Measurements from ENCODE around the gene KCNMA1. TPM values are rescaled to one million over a fixed set of nuclear protein-coding genes. Genes with fewer than 3 reads are reported as not detected.

KCNMA1 gene
- total RNA-seq, 1 experiment from 2014 or later = 0.70 TPM

DNA sequence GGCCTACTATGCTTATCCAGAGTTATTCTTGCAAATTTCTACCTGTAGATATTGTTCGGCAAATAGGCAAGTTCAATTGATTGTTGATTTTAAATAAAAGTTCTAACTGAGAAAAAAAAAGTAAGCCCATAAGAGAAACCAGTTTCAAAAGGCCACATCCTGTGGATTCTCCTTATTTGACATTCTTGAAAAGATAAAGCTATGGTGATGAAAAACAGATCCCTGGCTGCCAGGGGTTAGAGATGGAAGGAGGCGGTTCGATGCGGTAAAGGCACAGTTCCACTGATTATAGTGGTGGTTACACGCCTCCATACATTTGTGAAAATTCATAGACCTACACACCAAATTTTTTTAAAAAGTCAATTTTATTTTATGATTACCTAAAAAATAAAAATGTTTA, 347.8 kb downstream of the KCNMA1 start:
- Histone ChIP-seq H3K36me3 (ENCODE audit: low read depth) (no peaks in the 10 kb centered on the region), H3K4me1 (replicated peaks; ENCODE audit: insufficient read depth) (peaks cover 28% of the 10 kb centered on the region), H3K27ac (peak overlapping the region; percentile 57), H3K4me3 (no peak overlapping the region), H3K27me3 (ENCODE audit: insufficient read depth, low read depth) (no peaks in the 10 kb centered on the region), H3K9me3 (ENCODE audit: insufficient read depth, low read depth) (no peaks in the 10 kb centered on the region), H3K4me2 (no peak overlapping the region), H4K20me1 (ENCODE audit: insufficient read depth) (no peaks in the 10 kb centered on the region), H3K9me2 (ENCODE audit: insufficient read depth) (no peaks in the 10 kb centered on the region), H2AFZ (no peak overlapping the region), H3K79me2 (ENCODE audit: low read depth) (no peaks in the 10 kb centered on the region), H3F3A (ENCODE audit: insufficient read depth, low read depth) (peaks cover 7% of the 10 kb centered on the region; the same call in 1 of the 2 replicates)
- CTCF ChIA-PET = no interaction called here
- POLR2A ChIA-PET (ENCODE audit: unreplicated experiment) = no interaction called here
- no peak for TF ChIP-seq EZH2 (IDR thresholded peaks at IDR 0.05; ENCODE audit: low read depth)
- TF ChIP-seq, protein P1, sequence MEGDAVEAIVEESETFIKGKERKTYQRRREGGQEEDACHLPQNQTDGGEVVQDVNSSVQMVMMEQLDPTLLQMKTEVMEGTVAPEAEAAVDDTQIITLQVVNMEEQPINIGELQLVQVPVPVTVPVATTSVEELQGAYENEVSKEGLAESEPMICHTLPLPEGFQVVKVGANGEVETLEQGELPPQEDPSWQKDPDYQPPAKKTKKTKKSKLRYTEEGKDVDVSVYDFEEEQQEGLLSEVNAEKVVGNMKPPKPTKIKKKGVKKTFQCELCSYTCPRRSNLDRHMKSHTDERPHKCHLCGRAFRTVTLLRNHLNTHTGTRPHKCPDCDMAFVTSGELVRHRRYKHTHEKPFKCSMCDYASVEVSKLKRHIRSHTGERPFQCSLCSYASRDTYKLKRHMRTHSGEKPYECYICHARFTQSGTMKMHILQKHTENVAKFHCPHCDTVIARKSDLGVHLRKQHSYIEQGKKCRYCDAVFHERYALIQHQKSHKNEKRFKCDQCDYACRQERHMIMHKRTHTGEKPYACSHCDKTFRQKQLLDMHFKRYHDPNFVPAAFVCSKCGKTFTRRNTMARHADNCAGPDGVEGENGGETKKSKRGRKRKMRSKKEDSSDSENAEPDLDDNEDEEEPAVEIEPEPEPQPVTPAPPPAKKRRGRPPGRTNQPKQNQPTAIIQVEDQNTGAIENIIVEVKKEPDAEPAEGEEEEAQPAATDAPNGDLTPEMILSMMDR (conservative IDR thresholded peaks at IDR 0.05) = no peak
- no TSS peak for BruUV-seq (replicated peaks)
- intact Hi-C loops (cut with micrococcal nuclease; ENCODE audit: unreplicated experiment) = no loop called here
- no peak for DNase-seq

DNA sequence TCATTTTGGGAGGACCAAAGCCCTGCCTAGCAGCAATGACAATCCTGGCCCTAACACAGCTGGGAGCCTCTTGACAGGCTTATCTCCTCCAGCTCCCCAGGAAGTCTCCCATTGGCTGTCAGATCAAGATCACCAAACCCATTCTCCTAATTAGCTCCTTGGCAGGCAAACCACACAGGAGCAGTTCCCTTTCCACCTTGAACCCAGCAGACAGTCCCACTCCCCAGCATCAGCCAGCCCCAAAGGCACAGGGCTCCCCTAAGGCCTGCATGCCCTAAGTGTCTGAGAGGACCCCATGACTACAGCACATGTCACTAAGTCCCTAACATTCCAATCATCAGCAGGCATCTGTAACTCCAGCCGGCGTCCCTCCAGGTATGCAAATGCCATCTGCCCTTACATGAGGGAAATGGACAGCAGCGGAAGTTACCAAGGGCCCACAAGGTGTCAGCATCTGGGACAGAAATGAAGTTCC, 348.5 kb downstream of the KCNMA1 start:
- H3K9me3 ChIP-seq (ENCODE audit: insufficient read depth, low read depth) = no peaks in the 10 kb centered on the region
- H3K36me3 ChIP-seq (ENCODE audit: low read depth) = no peaks in the 10 kb centered on the region
- no peak overlapping the region for H3K4me2 ChIP-seq
- BruUV-seq (replicated peaks) = no TSS peak
- no peaks in the 10 kb centered on the region for H3K27me3 ChIP-seq (ENCODE audit: insufficient read depth, low read depth)
- no peaks in the 10 kb centered on the region for H3K79me2 ChIP-seq (ENCODE audit: low read depth)
- DNase-seq = no peak
- H3K9me2 ChIP-seq (ENCODE audit: insufficient read depth) = no peaks in the 10 kb centered on the region
- H3K4me1 ChIP-seq (replicated peaks; ENCODE audit: insufficient read depth) = peaks cover 33% of the 10 kb centered on the region
- no peaks in the 10 kb centered on the region for H4K20me1 ChIP-seq (ENCODE audit: insufficient read depth)
- no peak overlapping the region for H2AFZ ChIP-seq
- POLR2A ChIA-PET (ENCODE audit: unreplicated experiment) = interaction anchor here (0.6 kb wide), 1 partner anchor 1658 kb away, joined by 4 read pairs; no protein-coding TSS in a partner anchor
- CTCF ChIA-PET = interaction anchor here (0.5 kb wide), 1 partner anchor 742 kb away, joined by 10 read pairs; no protein-coding TSS in a partner anchor
- no peak for TF ChIP-seq EZH2 (IDR thresholded peaks at IDR 0.05; ENCODE audit: low read depth)
- TF ChIP-seq, protein P1 (conservative IDR thresholded peaks at IDR 0.05) = no peak
- H3K27ac ChIP-seq = no peak overlapping the region
- H3F3A ChIP-seq (ENCODE audit: insufficient read depth, low read depth) = peaks cover 7% of the 10 kb centered on the region; the same call in 1 of the 2 replicates
- intact Hi-C loops (cut with micrococcal nuclease; ENCODE audit: unreplicated experiment) = no loop called here
- H3K4me3 ChIP-seq = no peak overlapping the region

DNA sequence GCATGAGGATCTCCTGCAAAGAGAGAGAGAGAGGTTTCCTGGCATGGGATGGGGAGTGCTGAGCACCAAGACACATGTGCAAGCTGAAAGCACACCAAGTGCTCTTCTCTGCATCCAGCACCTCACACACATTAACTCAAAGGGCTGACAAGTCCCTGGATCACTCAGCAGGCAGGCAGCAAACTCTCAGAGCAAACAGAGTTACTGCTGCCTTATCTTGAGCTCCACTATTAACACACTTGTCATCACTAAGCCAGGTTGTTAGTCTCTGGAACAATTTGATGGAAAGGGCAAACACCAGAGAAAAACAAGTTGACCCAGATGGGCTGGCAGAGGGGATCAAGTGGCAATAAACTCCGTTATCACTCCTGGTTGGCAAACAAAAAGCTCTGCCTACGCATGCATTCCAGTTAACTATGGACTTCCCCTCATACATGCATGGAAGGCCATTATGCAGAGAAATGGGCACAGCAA, 349.9 kb downstream of the KCNMA1 start:
- CTCF ChIA-PET = no interaction called here
- BruUV-seq (replicated peaks) = no TSS peak
- Histone ChIP-seq H2AFZ (no peak overlapping the region), H3K27ac (no peak overlapping the region), H4K20me1 (ENCODE audit: insufficient read depth) (no peaks in the 10 kb centered on the region), H3K4me3 (no peak overlapping the region), H3K36me3 (ENCODE audit: low read depth) (no peaks in the 10 kb centered on the region), H3K79me2 (ENCODE audit: low read depth) (no peaks in the 10 kb centered on the region), H3K27me3 (ENCODE audit: insufficient read depth, low read depth) (no peaks in the 10 kb centered on the region), H3F3A (ENCODE audit: insufficient read depth, low read depth) (peaks cover 7% of the 10 kb centered on the region; the same call in 1 of the 2 replicates), H3K4me2 (no peak overlapping the region), H3K9me2 (ENCODE audit: insufficient read depth) (no peaks in the 10 kb centered on the region), H3K9me3 (ENCODE audit: insufficient read depth, low read depth) (no peaks in the 10 kb centered on the region), H3K4me1 (replicated peaks; ENCODE audit: insufficient read depth) (peaks cover 33% of the 10 kb centered on the region)
- DNase-seq = no peak
- intact Hi-C loops (cut with micrococcal nuclease; ENCODE audit: unreplicated experiment) = no loop called here
- TF ChIP-seq, protein P1 (conservative IDR thresholded peaks at IDR 0.05) = no peak
- TF ChIP-seq EZH2 (IDR thresholded peaks at IDR 0.05; ENCODE audit: low read depth) = no peak
- POLR2A ChIA-PET (ENCODE audit: unreplicated experiment) = no interaction called here

All from PC-9 (cell line).